NCI-H510A treated with DMSO at 0.1 percent for 48 hours (cell line): Measurements from ENCODE around the gene ASB15.

Experiments
- DNase-seq: peaks from one replicate; lab custom pipeline; 2025; lab: John Stamatoyannopoulos, UW

Gene ASB15

GRCh38 chr7:123637203-123637602 lies 35.6 kb downstream of the ASB15 start:
- DNase-seq, result no peak

- DNase-seq, result no peak
Observed at GRCh38 chr7:123637878-123638277, 36.3 kb downstream of the ASB15 start.

GRCh38 chr7:123639631-123640030 lies 38.0 kb downstream of the ASB15 start:
- no peak for DNase-seq

GRCh38 chr7:123640583-123640982 lies 39.0 kb downstream of the ASB15 start:
- DNase-seq, result no peak

DNA sequence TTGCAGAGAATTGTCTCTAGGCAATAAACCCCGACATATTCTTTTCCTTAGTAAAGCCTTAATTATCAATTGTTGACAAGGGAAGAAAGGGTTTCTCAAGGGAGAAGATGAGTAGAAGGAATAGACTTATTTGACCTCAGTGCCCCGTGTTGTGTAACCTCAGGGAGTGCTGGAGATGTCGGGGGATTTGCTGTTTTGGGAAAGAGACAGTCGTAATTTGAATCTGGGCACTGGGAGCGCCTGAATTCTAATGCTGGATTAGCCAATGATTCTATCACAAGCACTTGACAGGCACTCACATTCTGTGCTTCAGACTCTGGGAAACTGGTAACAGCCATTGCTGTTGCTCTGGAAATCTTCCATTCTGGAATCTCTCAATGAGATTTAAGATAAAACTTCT lies 40.3 kb downstream of the ASB15 start:
- no peak for DNase-seq

DNA sequence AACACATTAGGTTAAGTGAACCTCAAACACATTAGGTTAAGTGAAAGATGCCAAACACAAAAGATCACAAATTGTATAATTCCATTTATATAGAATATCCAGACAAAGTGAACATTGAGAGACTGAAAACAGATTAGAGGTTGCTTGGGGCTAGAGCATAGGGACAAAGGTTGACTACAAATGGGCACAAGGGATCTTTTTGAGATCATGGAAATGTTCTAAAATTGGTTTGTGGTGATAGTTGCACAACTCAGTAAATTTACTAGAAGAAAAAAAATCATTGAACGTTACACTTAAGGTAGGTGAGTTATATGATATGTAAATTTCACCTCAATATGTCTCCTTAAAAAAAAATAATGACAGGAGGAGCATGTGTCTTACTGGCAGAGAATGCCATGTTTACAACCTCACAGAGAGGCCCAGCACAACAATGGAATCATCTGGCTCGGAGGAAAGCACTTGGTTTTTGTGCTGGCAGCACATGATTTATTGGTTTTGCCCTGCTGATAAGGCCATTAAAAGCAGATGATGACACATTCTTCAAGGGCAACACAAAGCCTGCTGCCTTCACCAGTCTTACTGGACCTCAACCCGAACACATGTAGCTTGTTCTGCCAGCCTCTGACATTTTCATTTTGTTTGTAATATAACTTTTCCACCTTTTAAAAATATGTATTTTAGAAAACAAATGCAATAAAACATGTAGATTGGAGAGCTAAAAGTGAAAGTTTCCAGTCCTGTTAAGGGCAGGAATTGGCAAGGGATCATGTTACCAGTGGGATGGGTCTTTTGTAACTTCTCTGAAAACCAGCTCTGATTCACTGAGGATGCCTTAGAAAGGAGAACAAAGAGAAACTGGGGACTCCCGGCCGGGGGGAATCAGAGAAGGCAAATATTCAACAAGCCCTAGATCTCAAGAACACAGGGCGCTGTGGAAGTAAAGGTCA lies 42.1 kb downstream of the ASB15 start:
- DNase-seq, result peak; percentile 54

GRCh38 chr7:123645516-123645915 lies 43.9 kb downstream of the ASB15 start:
- DNase-seq, result no peak

- no peak for DNase-seq
Observed at GRCh38 chr7:123647106-123647730, 45.6 kb downstream of the ASB15 start.

DNA sequence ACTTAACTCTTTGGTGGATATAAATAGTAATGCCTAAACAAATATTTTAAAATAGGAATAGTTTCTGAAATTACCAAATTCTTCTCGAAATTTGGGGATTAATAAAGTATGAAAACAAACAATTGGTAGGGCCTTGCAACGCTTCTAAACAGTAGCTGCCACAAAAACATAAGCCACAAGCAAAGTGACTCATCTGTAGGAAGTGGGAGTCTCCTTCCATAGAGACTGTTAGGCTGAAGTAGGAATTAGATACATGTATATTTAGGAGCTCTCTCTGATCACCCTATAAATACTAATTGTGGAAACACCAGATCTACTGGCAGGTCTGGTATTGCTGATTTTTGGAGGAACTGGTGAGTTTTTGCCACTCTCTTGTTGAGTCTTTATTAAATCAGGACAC lies 48.3 kb downstream of the ASB15 start:
- no peak for DNase-seq

- no peak for DNase-seq
Observed at GRCh38 chr7:123650595-123650994, 49.0 kb downstream of the ASB15 start.

- no peak for DNase-seq
Observed at GRCh38 chr7:123652406-123652805, 50.8 kb downstream of the ASB15 start.

GRCh38 chr7:123653162-123653561 lies 51.5 kb downstream of the ASB15 start:
- no peak for DNase-seq

DNA sequence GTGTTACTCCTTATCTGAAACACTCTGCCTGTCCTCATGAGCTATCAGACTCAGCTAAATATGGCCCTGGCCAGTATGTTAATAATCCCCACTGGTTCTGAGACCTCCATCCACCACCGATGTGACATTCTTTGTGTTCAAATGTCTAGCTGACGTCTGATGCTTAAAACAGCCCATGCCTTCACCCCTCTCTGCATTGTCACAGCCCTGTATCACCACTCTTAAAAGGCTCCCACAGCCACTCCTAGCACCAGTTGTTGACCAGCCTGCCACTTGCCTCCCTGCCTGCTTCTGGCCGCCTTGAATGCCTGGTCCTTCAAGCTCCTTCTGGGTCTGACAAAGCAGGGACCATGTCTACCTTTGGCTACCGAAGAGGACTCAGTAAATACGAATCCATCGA lies 54.0 kb downstream of the ASB15 start, which contains the start of gene LMOD2:
Gene LMOD2 (plus strand): TSS at position 253 of the 400 bp plus-strand sequence. CDS start 98 bp downstream, at position 351.
- no peak for DNase-seq

- no peak for DNase-seq
Observed at GRCh38 chr7:123656544-123657303, 55.1 kb downstream of the ASB15 start.

- no peak for DNase-seq
Observed at GRCh38 chr7:123657304-123657685, 55.7 kb downstream of the ASB15 start.

DNA sequence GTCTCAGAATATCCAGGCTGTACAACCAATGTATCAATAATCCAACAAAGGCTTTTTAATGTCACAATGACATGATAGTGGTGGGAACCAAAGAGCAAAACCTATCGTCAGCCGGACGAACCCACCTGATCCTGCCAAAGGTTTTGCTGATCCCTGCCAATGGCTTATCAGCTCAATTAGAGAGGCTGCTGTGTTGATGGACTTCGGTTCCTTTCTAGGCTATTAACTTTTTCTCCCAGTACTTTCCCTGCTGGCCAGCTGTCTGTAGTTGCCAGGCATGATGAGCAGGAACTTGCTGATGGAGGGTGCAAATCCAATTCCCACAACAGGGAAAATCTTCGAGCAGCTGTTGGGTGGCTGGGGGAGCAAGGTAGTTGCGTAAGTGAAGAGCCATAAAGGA lies 56.4 kb downstream of the ASB15 start:
- DNase-seq, result no peak

DNA sequence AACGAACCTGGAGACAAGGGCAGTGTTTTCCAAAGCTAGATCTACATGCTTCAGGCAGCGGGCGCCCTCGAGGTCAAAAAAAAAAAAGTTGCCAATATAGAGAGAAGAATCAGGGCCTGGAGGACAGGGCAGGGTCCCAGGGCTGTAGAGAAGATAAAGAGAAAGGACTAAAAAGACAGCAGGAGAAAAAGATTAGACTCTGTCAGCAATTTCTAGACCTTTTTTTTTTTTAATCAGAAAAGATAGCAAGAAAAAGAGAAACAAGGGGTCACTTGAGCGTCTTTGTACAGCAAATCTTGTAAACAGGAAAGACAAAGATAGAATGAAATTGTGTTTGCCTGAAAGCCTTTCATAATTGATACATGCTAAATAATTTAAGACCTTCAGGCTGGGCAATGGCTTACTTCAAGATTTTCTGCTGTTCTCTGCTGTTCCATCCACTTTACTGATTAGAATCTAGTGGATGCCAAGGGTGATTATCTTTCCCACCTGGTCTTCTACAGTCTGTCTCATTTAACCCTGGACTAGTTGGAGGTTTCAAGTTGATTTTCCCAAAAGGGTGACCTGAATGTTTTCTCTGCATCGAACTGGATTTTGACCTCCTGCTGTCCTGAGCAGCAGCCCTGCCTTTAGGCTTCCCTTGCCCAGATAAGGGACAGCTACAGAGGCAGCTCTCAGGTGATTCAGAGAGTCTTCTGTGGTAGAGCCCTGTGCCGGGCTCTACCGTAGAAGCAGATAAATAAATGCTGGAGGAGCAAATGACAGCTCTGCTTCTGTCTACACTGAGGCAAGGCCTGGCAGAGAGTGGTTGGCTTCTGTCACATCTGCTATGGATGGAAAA lies 59.1 kb downstream of the ASB15 start:
- DNase-seq, result no peak

DNA sequence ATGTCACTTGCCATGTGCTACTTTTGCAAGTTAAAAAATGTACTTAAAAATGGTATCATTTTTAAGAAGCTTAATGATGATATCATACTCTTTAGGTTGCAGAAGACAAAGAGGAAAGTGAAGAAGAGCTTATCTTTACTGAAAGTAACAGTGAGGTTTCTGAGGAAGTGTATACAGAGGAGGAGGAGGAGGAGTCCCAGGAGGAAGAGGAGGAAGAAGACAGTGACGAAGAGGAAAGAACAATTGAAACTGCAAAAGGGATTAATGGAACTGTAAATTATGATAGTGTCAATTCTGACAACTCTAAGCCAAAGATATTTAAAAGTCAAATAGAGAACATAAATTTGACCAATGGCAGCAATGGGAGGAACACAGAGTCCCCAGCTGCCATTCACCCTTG lies 60.1 kb downstream of the ASB15 start:
- no peak for DNase-seq

GRCh38 chr7:123662293-123662692 lies 60.7 kb downstream of the ASB15 start:
- DNase-seq, result no peak

GRCh38 chr7:123662755-123663154 lies 61.1 kb downstream of the ASB15 start:
- no peak for DNase-seq

DNA sequence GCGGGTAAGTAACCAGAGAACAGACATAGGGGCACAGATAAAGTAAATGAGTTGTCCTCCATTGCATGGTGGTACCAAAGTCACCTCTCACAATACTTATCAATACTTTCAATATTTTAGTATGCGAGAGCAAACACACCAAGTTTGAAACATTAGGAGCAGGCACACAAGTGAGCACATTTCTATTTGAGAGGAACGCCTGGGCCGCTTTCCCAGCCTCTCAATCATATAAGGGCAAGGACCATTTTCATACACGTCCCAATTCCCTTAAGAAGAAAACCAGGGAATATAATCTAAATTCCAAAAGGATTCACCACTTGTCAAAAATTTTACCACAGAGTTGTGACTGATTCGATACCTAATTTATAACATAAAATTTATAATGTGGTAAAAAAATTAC lies 61.6 kb downstream of the ASB15 start:
- no peak for DNase-seq

- no peak for DNase-seq
Observed at GRCh38 chr7:123665157-123665556, 63.5 kb downstream of the ASB15 start.
